Endothelial cell of umbilical vein (primary cell): ENCODE measurements around the gene LMF1. TPM values are rescaled to one million over a fixed set of nuclear protein-coding genes. Genes with fewer than 3 reads are reported as not detected.

ENCODE experiments used
- BruUV-seq: library from RNA; stranded (reverse); fragments of 400-500 nt; replicated peaks from 2 replicates; lab custom pipeline; 2021; lab: Mats Ljungman, UMichigan
- CTCF ChIA-PET: fragments of 300-600, 350-600 bp; sonication (Branson Sonifier 250); formaldehyde crosslinking; loops from one replicate; lab custom pipeline; 2021; ENCODE audit warnings: antibody characterized with exemption, inconsistent platforms; lab: Charles Lee
- POLR2A ChIA-PET: fragments of 300-600, 350-600 bp; sonication (Branson Sonifier 250); formaldehyde crosslinking; loops from one replicate; lab custom pipeline; 2021; ENCODE audit warnings: antibody characterized with exemption, inconsistent platforms; lab: Charles Lee
- DNase-seq: peaks from one replicate; pipeline ENCODE4 v3.0.0-alpha.2; 2011; ENCODE audit warnings: low read depth, low spot score
- FAIRE-seq: peaks from 2 replicates; lab custom pipeline; 2011; peaks lifted over from hg19 to GRCh38; lab: Jason Lieb, UNC
- H2AFZ ChIP-seq: 2 replicates; pipeline ENCODE4 v1.6.0; 2012; ENCODE audit warnings: low read depth, low read length, control low read depth, inconsistent platforms
- H3K27ac ChIP-seq: 2 replicates; pipeline ENCODE4 v1.5.1; 2011; ENCODE audit warnings: low read depth, mild to moderate bottlenecking, control low read depth, low read length, moderate library complexity; ENCODE audit not compliant: insufficient read depth
- H3K27me3 ChIP-seq, 2 experiments: 2 replicates each; pipeline versions ENCODE4 v1.6.0 to v1.6.1; 2011; ENCODE audit warnings: low read length in 2 of 2, mixed read lengths in 1 of 2; ENCODE audit not compliant: control insufficient read depth in 2 of 2, insufficient read depth in 2 of 2
- H3K36me3 ChIP-seq, 2 experiments: 2 replicates in 1 of 2; 3 replicates in 1 of 2; pipeline ENCODE4 v1.5.1; 2011; ENCODE audit warnings: low read length in 2 of 2, mild to moderate bottlenecking in 1 of 2, moderate library complexity in 1 of 2; ENCODE audit not compliant: control insufficient read depth in 2 of 2, insufficient read depth in 2 of 2; ENCODE audit errors: extremely low read depth in 1 of 2
- H3K4me1 ChIP-seq: 3 replicates; pipeline ENCODE4 v1.5.1; 2011; ENCODE audit warnings: mild to moderate bottlenecking, low read length; ENCODE audit not compliant: control insufficient read depth, insufficient read depth; ENCODE audit errors: extremely low read depth
- H3K4me2 ChIP-seq: 2 replicates; pipeline ENCODE4 v1.6.1; 2011; ENCODE audit warnings: low read length, control low read depth, mixed read lengths; ENCODE audit not compliant: insufficient read depth
- H3K4me3 ChIP-seq, 3 experiments: fragments of 200-600 bp in 1 of 3; sonication (generic), shearing (Covaris generic) in 1 of 3; replicated peaks in 1 of 3; 2 replicates each; pipeline ENCODE4 v1.5.1; 2011 to 2016; ENCODE audit warnings: control low read depth in 3 of 3, low read length in 3 of 3, mild to moderate bottlenecking in 2 of 3, inconsistent platforms in 1 of 3, low read depth in 1 of 3, moderate library complexity in 1 of 3; ENCODE audit not compliant: insufficient read depth in 1 of 3
- H3K79me2 ChIP-seq: 2 replicates; pipeline ENCODE4 v1.6.0; 2012; ENCODE audit warnings: low read length, inconsistent platforms; ENCODE audit not compliant: control insufficient read depth, insufficient read depth
- H3K9ac ChIP-seq: replicated peaks from 2 replicates; pipeline ENCODE3; 2011; ENCODE audit warnings: low read length, control low read depth; ENCODE audit not compliant: insufficient read depth; ENCODE audit errors: extremely low read depth
- H3K9me1 ChIP-seq: replicated peaks from 3 replicates; pipeline ENCODE4 v1.6.0; 2011; ENCODE audit warnings: mild to moderate bottlenecking, low read length; ENCODE audit not compliant: control insufficient read depth, insufficient read depth; ENCODE audit errors: extremely low read depth
- H3K9me3 ChIP-seq: replicated peaks from 2 replicates; pipeline ENCODE4 v1.5.1; 2012; ENCODE audit warnings: low read length, inconsistent platforms; ENCODE audit not compliant: control insufficient read depth, insufficient read depth
- H4K20me1 ChIP-seq: replicated peaks from 2 replicates; pipeline ENCODE3; 2011; ENCODE audit warnings: mild to moderate bottlenecking, low read length; ENCODE audit not compliant: control insufficient read depth, insufficient read depth; ENCODE audit errors: extremely low read depth
- CTCF ChIP-seq, 2 donors: IDR thresholded peaks; 1 replicate in 1 of 2; 2 replicates in 1 of 2; pipeline ENCODE4 v1.5.1; 2011; ENCODE audit warnings: low read length in 2 of 2, mild to moderate bottlenecking in 2 of 2, moderate library complexity in 2 of 2, control low read depth in 1 of 2, inconsistent platforms in 1 of 2, low read depth in 1 of 2; ENCODE audit not compliant: insufficient read depth in 1 of 2; ENCODE audit errors: extremely low read depth in 1 of 2
- EZH2 ChIP-seq: IDR thresholded peaks from 2 replicates; pipeline ENCODE4 v1.6.1; 2012; ENCODE audit warnings: borderline replicate concordance, low read depth, mild to moderate bottlenecking, moderate library complexity, low read length, inconsistent platforms; ENCODE audit not compliant: severe bottlenecking
- FOS ChIP-seq: IDR thresholded peaks from 2 replicates; pipeline ENCODE4 v1.6.1; 2011; ENCODE audit warnings: mild to moderate bottlenecking, low read length, moderate library complexity, borderline replicate concordance; ENCODE audit not compliant: insufficient read depth
- GATA2 ChIP-seq: IDR thresholded peaks from 2 replicates; pipeline ENCODE4 v1.7.0; 2011; ENCODE audit warnings: low read depth, mild to moderate bottlenecking, moderate library complexity, mixed read lengths, low read length; ENCODE audit not compliant: insufficient read length, insufficient read depth
- JUN ChIP-seq: IDR thresholded peaks from 2 replicates; pipeline ENCODE4 v1.6.1; 2011; ENCODE audit warnings: borderline replicate concordance, low read depth; ENCODE audit not compliant: insufficient read length, insufficient read depth
- MAX ChIP-seq: IDR thresholded peaks from 2 replicates; pipeline ENCODE4 v1.6.1; 2011; ENCODE audit not compliant: insufficient read depth, insufficient read length
- MYC ChIP-seq: IDR thresholded peaks from one replicate; pipeline ENCODE4 v1.6.1; 2011; ENCODE audit warnings: mild to moderate bottlenecking, low read depth, low read length
- POLR2A ChIP-seq: IDR thresholded peaks from 2 replicates; pipeline ENCODE4 v1.6.1; 2012; ENCODE audit warnings: low read depth, mild to moderate bottlenecking, control low read depth, low read length
- POLR2AphosphoS5 ChIP-seq: IDR thresholded peaks from 2 replicates; pipeline ENCODE4 v1.6.1; 2012; ENCODE audit warnings: low read depth, mild to moderate bottlenecking, control low read depth, low read length, moderate library complexity; ENCODE audit not compliant: insufficient read depth
- dilution Hi-C: fragments of 300-500 bp; cut with MboI; formaldehyde crosslinking; loops from one replicate; pipeline ENCODE4 v1.15.0; 2019; ENCODE audit warnings: low sequenced_read_pairs; ENCODE audit not compliant: extremely low pct_ligation_motif_present
- intact Hi-C: fragments of 100-400 bp; cut with micrococcal nuclease; formaldehyde crosslinking; loops from one replicate; pipeline ENCODE4 v1.10.0; 2022
- polyA plus RNA-seq, 4 experiments: library from polyadenylated mRNA; depleted of rRNA in 3 of 4; stranded (reverse) in 3 of 4; unstranded in 1 of 4; fragments of >200 nt; gene quantifications; 2 replicates each; pipeline versions ENCODE4 v1.2.1 to v1.2.3, GENCODE V29; 2011 to 2012; ENCODE audit warnings: missing spikeins in 1 of 4
- total RNA-seq: library from RNA; stranded (reverse); gene quantifications from 2 replicates; pipeline ENCODE4 v1.2.3, GENCODE V29; 2021

Gene LMF1
- total and polyA plus RNA-seq, 2 donors (not counting 3 experiments of a cell fraction or from before 2014, with no cell fraction given): 17.8 TPM

DNA sequence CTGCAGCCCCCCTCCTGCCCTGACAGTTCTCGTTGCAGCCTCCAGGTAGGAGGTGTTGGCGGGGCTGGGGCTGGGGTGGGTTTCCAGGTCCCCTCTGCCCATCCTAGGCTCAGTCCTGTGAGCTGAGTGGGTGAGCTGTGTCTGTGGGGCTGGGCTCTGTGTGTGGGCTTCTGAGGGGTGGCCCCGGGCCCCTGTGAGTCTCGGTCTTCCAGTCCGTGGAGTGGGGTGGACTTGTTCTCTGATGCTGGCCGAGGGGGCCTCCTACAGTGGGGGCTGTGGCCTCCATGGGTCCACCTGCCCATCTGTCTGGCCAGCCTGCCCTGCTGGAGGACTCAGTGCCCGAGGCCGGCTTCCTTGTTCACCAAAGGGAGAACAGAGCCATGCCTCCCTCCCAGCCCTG, 43.4 kb upstream of the LMF1 start:
- Histone ChIP-seq H4K20me1 (no peaks in the 10 kb centered on the region), H3K27me3 (no peaks in the 10 kb centered on the region), H3K4me2 (no peak overlapping the region), H3K36me3 (no peaks in the 10 kb centered on the region), H3K4me1 (no peaks in the 10 kb centered on the region), H3K9ac (no peak overlapping the region), H3K27ac (no peak overlapping the region), H3K79me2 (no peaks in the 10 kb centered on the region), H2AFZ (no peak overlapping the region), H3K9me3 (no peaks in the 10 kb centered on the region), H3K4me3 (no peak overlapping the region), H3K9me1 (no peaks in the 10 kb centered on the region)
- DNase-seq (no peak), FAIRE-seq (no peak)
- POLR2A ChIA-PET: no interaction called here
- CTCF ChIA-PET: interaction anchor here (0.5 kb wide), 1 partner anchor 153 kb away, joined by 3 read pairs; no protein-coding TSS in a partner anchor
- TF ChIP-seq JUN (no peak), MAX (no peak), POLR2A (no peak), CTCF (IDR thresholded peaks at IDR 0.05; ENCODE audit: extremely low read depth in 1 of 2, insufficient read depth in 1 of 2, low read depth in 1 of 2, low read length in 2 of 2) (no peak), MYC (no peak), EZH2 (no peak), GATA2 (no peak), POLR2AphosphoS5 (no peak), FOS (no peak)
- BruUV-seq: no TSS peak
- intact Hi-C loops (no loop called here), dilution Hi-C loops (no loop called here)
